ENCODE data around the gene EXOC6B.

The EXOC6B gene

GRCh38 chr2:72148003-72148836 is 677.6 kb downstream of the EXOC6B start:
- H3K36me3 Mint-ChIP-seq, result peaks cover 10% of the 10 kb centered on the region
- H3K4me3 Mint-ChIP-seq, result peak overlapping the region; percentile 59
- H3K4me1 Mint-ChIP-seq, result peaks cover 37% of the 10 kb centered on the region
- CTCF ChIA-PET, result interaction anchor here (0.5 to 2.9 kb wide), 2 partner anchors 224 to 602 kb away, joined by 3 to 46 read pairs; no protein-coding TSS in a partner anchor
- peak; percentile 14 for DNase-seq
- H3K27me3 Mint-ChIP-seq, result peaks cover 98% of the 10 kb centered on the region
- H3K27ac Mint-ChIP-seq, result no peak overlapping the region
- no peaks in the 10 kb centered on the region for H3K9me3 Mint-ChIP-seq

GRCh38 chr2:72147303-72147971 is 678.4 kb downstream of the EXOC6B start, which contains the start of gene CYP26B1:
Gene CYP26B1, minus strand, starts transcription at chr2:72147862. Its CDS starts 28 bp downstream, at chr2:72147834.
- H3K27me3 Mint-ChIP-seq, result peaks cover 99% of the 10 kb centered on the region
- H3K4me3 Mint-ChIP-seq, result peak within 1 kb of the TSS; percentile 59
- CTCF ChIA-PET, result no interaction called here
- H3K36me3 Mint-ChIP-seq, result peaks cover 10% of the 10 kb centered on the region
- peaks cover 37% of the 10 kb centered on the region for H3K4me1 Mint-ChIP-seq
- H3K27ac Mint-ChIP-seq, result peak within 1 kb of the TSS; percentile 25
- no peaks in the 10 kb centered on the region for H3K9me3 Mint-ChIP-seq
- peak; percentile 14 for DNase-seq

- Mint-ChIP-seq H3K4me3 (no peak overlapping the region), H3K4me1 (peaks cover 37% of the 10 kb centered on the region), H3K36me3 (peaks cover 10% of the 10 kb centered on the region), H3K27me3 (peaks cover 99% of the 10 kb centered on the region), H3K27ac (peak overlapping the region; percentile 25), H3K9me3 (no peaks in the 10 kb centered on the region)
- DNase-seq, result peak; percentile 19
- CTCF ChIA-PET, result no interaction called here
Measured at GRCh38 chr2:72146347-72147302, 679.2 kb downstream of the EXOC6B start.

DNA sequence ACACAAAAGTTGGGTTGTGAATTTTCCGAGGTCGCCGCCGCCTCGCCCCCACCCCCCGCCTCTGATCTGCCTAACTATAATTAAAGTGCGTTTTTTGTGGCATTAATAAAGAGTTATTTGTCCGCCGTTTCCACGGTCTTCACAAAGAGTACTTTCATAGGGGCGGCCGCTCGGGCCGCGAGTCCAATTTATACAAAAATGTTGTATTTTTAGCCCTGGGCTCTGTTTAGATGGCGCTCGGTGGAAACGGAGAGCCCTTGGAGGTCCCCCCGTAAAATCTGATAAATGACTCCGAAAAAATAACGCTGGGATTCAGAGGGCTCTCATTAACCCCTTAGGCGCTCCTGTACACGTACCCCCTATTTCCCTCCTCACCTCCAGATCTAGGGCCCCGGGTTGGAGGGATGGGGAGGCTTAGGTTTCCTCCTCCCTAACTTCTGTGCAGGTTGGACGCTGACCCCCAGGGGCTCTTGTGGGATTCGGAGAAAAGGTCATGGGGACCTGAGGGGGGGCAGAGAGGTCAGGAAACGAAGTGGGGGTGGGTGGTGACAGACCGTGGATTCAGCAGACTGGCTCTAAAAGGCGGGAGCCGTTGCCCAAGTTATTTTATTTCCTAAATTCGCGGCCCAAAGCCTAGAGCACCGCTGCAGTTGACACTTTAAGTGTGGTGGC is 680.0 kb downstream of the EXOC6B start:
- peak overlapping the region; percentile 33 for H3K4me3 Mint-ChIP-seq
- peaks cover 99% of the 10 kb centered on the region for H3K27me3 Mint-ChIP-seq
- peaks cover 37% of the 10 kb centered on the region for H3K4me1 Mint-ChIP-seq
- CTCF ChIA-PET, result no interaction called here
- no peak overlapping the region for H3K27ac Mint-ChIP-seq
- DNase-seq, result peak; percentile 4
- no peaks in the 10 kb centered on the region for H3K9me3 Mint-ChIP-seq
- peaks cover 10% of the 10 kb centered on the region for H3K36me3 Mint-ChIP-seq

GRCh38 chr2:72145289-72145657 is 680.6 kb downstream of the EXOC6B start:
- no peaks in the 10 kb centered on the region for H3K9me3 Mint-ChIP-seq
- peak overlapping the region; percentile 33 for H3K4me3 Mint-ChIP-seq
- CTCF ChIA-PET, result no interaction called here
- no peak overlapping the region for H3K27ac Mint-ChIP-seq
- peaks cover 10% of the 10 kb centered on the region for H3K36me3 Mint-ChIP-seq
- H3K4me1 Mint-ChIP-seq, result peaks cover 36% of the 10 kb centered on the region
- DNase-seq, result peak; percentile 13
- peaks cover 98% of the 10 kb centered on the region for H3K27me3 Mint-ChIP-seq

- Mint-ChIP-seq H3K4me3 (no peak overlapping the region), H3K9me3 (no peaks in the 10 kb centered on the region), H3K4me1 (peaks cover 30% of the 10 kb centered on the region), H3K36me3 (peaks cover 10% of the 10 kb centered on the region), H3K27ac (no peak overlapping the region), H3K27me3 (peaks cover 93% of the 10 kb centered on the region)
- CTCF ChIA-PET, result no interaction called here
- peak; percentile 20 for DNase-seq
Measured at GRCh38 chr2:72144632-72145288, 681.1 kb downstream of the EXOC6B start.

- Mint-ChIP-seq H3K4me1 (peaks cover 25% of the 10 kb centered on the region), H3K4me3 (no peak overlapping the region), H3K27me3 (peaks cover 88% of the 10 kb centered on the region), H3K27ac (no peak overlapping the region), H3K36me3 (peaks cover 10% of the 10 kb centered on the region), H3K9me3 (no peaks in the 10 kb centered on the region)
- DNase-seq, result no peak
- CTCF ChIA-PET, result no interaction called here
Measured at GRCh38 chr2:72144274-72144631, 681.6 kb downstream of the EXOC6B start.

GRCh38 chr2:72143441-72144273 is 682.2 kb downstream of the EXOC6B start:
- CTCF ChIA-PET, result no interaction called here
- Mint-ChIP-seq H3K4me3 (no peak overlapping the region), H3K9me3 (no peaks in the 10 kb centered on the region), H3K27ac (no peak overlapping the region), H3K27me3 (peaks cover 82% of the 10 kb centered on the region), H3K36me3 (peaks cover 9% of the 10 kb centered on the region), H3K4me1 (peaks cover 21% of the 10 kb centered on the region)
- DNase-seq, result peak; percentile 19

DNA sequence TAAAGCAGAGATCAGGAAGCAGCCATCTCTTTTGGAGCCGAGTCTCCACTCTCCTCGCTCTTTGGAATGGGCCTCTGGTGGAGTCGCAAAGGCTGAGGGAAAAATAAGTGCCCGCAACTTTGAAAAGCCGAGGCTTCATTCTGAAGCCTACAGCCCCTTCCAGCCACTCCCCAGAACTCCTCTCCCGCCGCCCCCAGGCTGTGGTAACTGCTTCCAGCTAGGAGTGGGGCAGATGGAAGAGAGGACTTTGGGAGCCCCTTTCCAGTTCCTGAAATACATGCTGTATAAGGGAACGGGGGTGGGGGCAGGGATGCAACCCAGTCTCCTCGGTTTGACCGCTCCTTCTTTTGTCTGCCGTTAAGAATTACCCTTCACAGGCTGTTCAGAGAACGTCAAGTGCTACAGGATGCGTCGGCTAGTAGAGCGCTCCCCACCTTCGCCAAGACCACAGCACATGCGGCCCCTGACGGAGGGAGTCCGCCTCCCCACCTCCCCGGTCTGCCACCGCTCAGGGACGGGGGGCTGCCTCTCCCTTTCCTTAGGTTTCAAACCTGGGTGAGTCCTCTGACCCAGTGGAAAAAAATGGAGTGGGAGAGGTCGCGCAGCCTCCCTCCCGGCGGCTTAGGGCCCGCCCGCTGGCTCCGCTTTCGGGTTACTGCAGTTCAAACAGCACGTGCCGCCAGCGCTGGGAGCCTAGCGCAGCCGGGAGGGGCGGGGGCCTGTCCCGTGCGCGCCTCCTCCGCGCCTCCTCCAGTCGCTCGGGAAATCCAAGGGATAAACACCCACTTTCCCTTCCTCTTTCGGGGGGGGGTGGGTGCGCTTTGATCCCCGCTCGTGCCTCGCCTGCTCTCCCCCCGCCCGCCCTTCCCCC is 683.0 kb downstream of the EXOC6B start:
- H3K27me3 Mint-ChIP-seq, result peaks cover 73% of the 10 kb centered on the region
- H3K9me3 Mint-ChIP-seq, result no peaks in the 10 kb centered on the region
- H3K27ac Mint-ChIP-seq, result no peak overlapping the region
- DNase-seq, result peak; percentile 19
- no peak overlapping the region for H3K4me3 Mint-ChIP-seq
- CTCF ChIA-PET, result no interaction called here
- H3K36me3 Mint-ChIP-seq, result peaks cover 6% of the 10 kb centered on the region
- peaks cover 16% of the 10 kb centered on the region for H3K4me1 Mint-ChIP-seq

- peak; percentile 8 for DNase-seq
- H3K4me1 Mint-ChIP-seq, result peaks cover 15% of the 10 kb centered on the region
- H3K27ac Mint-ChIP-seq, result no peak overlapping the region
- CTCF ChIA-PET, result no interaction called here
- peaks cover 66% of the 10 kb centered on the region for H3K27me3 Mint-ChIP-seq
- peaks cover 5% of the 10 kb centered on the region for H3K36me3 Mint-ChIP-seq
- H3K9me3 Mint-ChIP-seq, result no peaks in the 10 kb centered on the region
- H3K4me3 Mint-ChIP-seq, result no peak overlapping the region
Measured at GRCh38 chr2:72141881-72142451, 683.9 kb downstream of the EXOC6B start.

GRCh38 chr2:72141032-72141645 is 684.7 kb downstream of the EXOC6B start:
- DNase-seq, result peak; percentile 3
- H3K27me3 Mint-ChIP-seq, result peaks cover 57% of the 10 kb centered on the region
- no peaks in the 10 kb centered on the region for H3K9me3 Mint-ChIP-seq
- CTCF ChIA-PET, result no interaction called here
- no peak overlapping the region for H3K27ac Mint-ChIP-seq
- H3K4me1 Mint-ChIP-seq, result peaks cover 10% of the 10 kb centered on the region
- H3K4me3 Mint-ChIP-seq, result no peak overlapping the region
- H3K36me3 Mint-ChIP-seq, result no peaks in the 10 kb centered on the region

All from activated naive CD4-positive, alpha-beta T cell treated with anti-CD3 and anti-CD28 coated beads, Interleukin-2, amount 10 ng/mL, durations not matched to agents 7 days and 5 days (primary cell).